Suprapubic skin (tissue), 4 donors: ENCODE measurements around the gene AQP5. TPM values are rescaled to one million over a fixed set of nuclear protein-coding genes. Genes with fewer than 3 reads are reported as not detected.

Experiments
- DNase-seq, 2 donors: peaks; one replicate each; pipeline ENCODE4 v3.0.0-alpha.2; 2019; ENCODE audit warnings: low spot score in 2 of 2
- H3K27ac ChIP-seq: fragments of 200-600 bp; sonication (generic); one replicate; pipeline ENCODE4 v1.5.1; 2019
- H3K27me3 ChIP-seq: fragments of 200-600 bp; sonication (generic); one replicate; pipeline ENCODE4 v1.5.1; 2019
- H3K36me3 ChIP-seq: fragments of 200-600 bp; sonication (generic); one replicate; pipeline ENCODE4 v1.5.1; 2019
- H3K4me1 ChIP-seq: fragments of 200-600 bp; sonication (generic); one replicate; pipeline ENCODE4 v1.5.1; 2019
- H3K4me3 ChIP-seq: fragments of 200-600 bp; sonication (generic); one replicate; pipeline ENCODE4 v1.5.1; 2019; ENCODE audit warnings: mild to moderate bottlenecking
- H3K9me3 ChIP-seq: fragments of 200-600 bp; sonication (generic); one replicate; pipeline ENCODE4 v1.5.1; 2019
- EP300 ChIP-seq: sonication (generic); formaldehyde crosslinking; IDR thresholded peaks from one replicate; pipeline ENCODE4 v1.6.1; 2017; ENCODE audit warnings: antibody characterized with exemption
- POLR2A ChIP-seq, 2 donors: fragments of 450-650 bp; IDR thresholded peaks; one replicate each; pipeline ENCODE4 v1.6.1; 2017; ENCODE audit warnings: antibody characterized with exemption in 2 of 2, mild to moderate bottlenecking in 2 of 2, moderate library complexity in 2 of 2
- POLR2AphosphoS5 ChIP-seq, 3 donors: sonication (generic); formaldehyde crosslinking; IDR thresholded peaks; one replicate each; pipeline ENCODE4 v1.6.1; 2017; ENCODE audit warnings: antibody characterized with exemption in 3 of 3
- WGBS: methylation state at CpG from one replicate; pipeline ENCODE4 v1.1.5; 2018; 5-methylcytosine and 5-hydroxymethylcytosine counted together
- total RNA-seq, 4 donors: library from RNA; depleted of rRNA; stranded (reverse); fragments of >200 nt; gene quantifications; one replicate each; pipeline ENCODE4 v1.1.0, GENCODE V29; 2016
- TF ChIP-seq, protein P1 (sequence below), 2 donors: fragments of 200-600 bp in 1 of 2; fragments of 450-650 bp in 1 of 2; sonication (generic) in 1 of 2; IDR thresholded peaks; one replicate each; pipeline ENCODE4 v1.5.1; 2016 to 2019; ENCODE audit warnings: antibody characterized with exemption in 2 of 2, mild to moderate bottlenecking in 1 of 2, moderate library complexity in 1 of 2

AQP5 gene
- total RNA-seq, 4 donors from 2014 or later: 128 to 258 (median 196) TPM

DNA sequence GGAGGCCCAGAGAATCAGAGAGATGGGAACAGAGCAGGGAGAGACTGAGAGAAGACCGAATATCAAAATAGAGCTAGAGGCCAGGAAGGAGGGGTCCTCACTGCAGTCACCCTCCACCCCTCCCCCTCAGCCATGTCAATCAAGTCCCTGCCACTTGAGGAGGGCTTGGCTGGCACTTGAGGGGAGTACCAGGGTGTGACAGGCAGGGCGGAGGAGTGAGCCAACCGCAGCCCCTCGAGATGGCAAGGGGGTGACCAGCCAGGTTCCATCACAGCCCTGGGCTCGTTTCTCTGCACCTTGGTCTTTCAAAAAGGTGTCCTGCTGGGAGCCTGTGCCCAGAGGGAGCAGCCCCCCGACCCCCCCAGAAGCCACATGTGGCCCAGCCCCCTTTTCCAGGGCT lies 4.2 kb downstream of the AQP5 start:
- no peak for DNase-seq
- TF ChIP-seq EP300 (no peak), POLR2A (IDR thresholded peaks at IDR 0.05) (no peak), POLR2AphosphoS5 (IDR thresholded peaks at IDR 0.05) (no peak)
- TF ChIP-seq, protein P1, sequence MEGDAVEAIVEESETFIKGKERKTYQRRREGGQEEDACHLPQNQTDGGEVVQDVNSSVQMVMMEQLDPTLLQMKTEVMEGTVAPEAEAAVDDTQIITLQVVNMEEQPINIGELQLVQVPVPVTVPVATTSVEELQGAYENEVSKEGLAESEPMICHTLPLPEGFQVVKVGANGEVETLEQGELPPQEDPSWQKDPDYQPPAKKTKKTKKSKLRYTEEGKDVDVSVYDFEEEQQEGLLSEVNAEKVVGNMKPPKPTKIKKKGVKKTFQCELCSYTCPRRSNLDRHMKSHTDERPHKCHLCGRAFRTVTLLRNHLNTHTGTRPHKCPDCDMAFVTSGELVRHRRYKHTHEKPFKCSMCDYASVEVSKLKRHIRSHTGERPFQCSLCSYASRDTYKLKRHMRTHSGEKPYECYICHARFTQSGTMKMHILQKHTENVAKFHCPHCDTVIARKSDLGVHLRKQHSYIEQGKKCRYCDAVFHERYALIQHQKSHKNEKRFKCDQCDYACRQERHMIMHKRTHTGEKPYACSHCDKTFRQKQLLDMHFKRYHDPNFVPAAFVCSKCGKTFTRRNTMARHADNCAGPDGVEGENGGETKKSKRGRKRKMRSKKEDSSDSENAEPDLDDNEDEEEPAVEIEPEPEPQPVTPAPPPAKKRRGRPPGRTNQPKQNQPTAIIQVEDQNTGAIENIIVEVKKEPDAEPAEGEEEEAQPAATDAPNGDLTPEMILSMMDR (IDR thresholded peaks at IDR 0.05): no peak
- 67% methylated on average over 2 of the region's 6 CpGs for WGBS
- Histone ChIP-seq H3K4me1 (peaks cover 27% of the 10 kb centered on the region), H3K4me3 (no peak overlapping the region), H3K36me3 (no peaks in the 10 kb centered on the region), H3K27me3 (peaks cover 37% of the 10 kb centered on the region), H3K27ac (no peak overlapping the region), H3K9me3 (no peaks in the 10 kb centered on the region)

DNA sequence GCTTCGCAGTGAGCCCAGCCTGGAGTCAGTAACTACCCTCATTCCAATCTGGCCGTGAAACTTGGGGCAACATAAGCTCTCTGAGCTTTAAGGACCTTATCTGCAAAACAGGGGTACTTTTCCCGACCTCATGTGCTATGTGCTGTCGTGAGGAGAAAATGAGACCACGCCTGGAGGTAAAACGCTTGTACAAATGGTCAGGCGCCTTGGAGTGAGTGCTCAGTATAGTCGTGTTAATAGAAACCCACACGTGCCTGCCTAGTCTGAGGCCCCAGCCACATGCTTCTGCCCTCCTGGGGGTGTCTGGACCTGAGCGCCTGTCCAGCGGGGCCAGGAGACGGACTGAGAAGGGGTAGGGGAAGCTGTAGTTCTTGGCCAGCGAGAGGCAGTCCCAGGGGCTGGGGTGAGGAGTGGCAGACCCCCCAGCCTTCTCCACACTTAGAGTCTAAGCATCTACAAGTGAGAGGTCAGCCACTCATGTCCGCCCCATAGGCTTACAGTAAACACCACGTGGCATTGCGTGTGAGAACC lies 4.9 kb downstream of the AQP5 start:
- 54% methylated on average over 10 of the region's 16 CpGs for WGBS
- H3K9me3 ChIP-seq: no peaks in the 10 kb centered on the region
- H3K36me3 ChIP-seq: no peaks in the 10 kb centered on the region
- no peak overlapping the region for H3K27ac ChIP-seq
- TF ChIP-seq POLR2A (IDR thresholded peaks at IDR 0.05): no peak
- TF ChIP-seq, protein P1 (IDR thresholded peaks at IDR 0.05): no peak
- TF ChIP-seq POLR2AphosphoS5 (IDR thresholded peaks at IDR 0.05): no peak
- TF ChIP-seq EP300: no peak
- no peak overlapping the region for H3K4me3 ChIP-seq
- peaks cover 30% of the 10 kb centered on the region for H3K27me3 ChIP-seq
- peaks cover 21% of the 10 kb centered on the region for H3K4me1 ChIP-seq
- DNase-seq: no peak

DNA sequence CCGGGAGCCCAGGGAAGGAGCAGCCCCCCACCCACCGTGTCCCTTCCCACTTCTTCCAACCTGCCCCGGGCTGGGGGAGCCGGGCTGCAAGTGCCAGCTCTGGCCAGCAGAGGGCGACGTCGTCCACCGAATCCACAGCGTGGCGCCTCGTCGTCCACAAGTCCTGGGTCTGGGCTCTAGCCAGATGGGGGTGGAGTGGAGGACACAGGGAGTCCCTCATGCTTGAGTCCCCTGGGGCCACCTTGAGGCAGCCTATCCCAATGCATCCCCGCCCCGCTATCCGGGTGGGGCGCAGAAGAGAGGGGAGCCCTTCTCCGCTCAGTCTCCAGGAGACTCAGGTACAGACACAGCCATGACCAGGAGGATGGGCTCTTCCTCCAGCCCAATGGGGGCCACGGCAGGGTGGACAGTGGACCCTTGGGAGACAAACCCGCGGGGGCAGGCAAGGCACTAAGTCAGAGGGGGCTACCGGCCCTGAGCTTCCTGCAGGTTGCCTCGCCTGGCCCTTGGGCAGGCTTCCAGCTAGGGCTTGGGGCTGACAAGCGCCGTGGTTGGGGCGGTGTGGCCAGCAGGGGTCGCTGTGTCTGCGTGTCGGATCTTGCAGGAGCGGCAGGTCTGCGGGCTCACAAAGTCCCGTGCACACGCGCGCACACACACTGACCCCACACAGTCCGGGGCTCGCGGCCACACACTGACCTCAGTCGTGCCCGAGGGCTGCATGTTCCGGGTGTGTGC lies 5.5 kb downstream of the AQP5 start:
- DNase-seq: peak; percentile 92 to 94
- Histone ChIP-seq H3K36me3 (no peaks in the 10 kb centered on the region), H3K9me3 (no peaks in the 10 kb centered on the region), H3K27me3 (peaks cover 23% of the 10 kb centered on the region), H3K4me1 (peaks cover 17% of the 10 kb centered on the region), H3K4me3 (peak overlapping the region; percentile 17), H3K27ac (no peak overlapping the region)
- 0% methylated on average over 2 of the region's 40 CpGs for WGBS
- TF ChIP-seq EP300 (no peak), POLR2AphosphoS5 (IDR thresholded peaks at IDR 0.05) (peak in 1 of 3 donors; percentile 30), POLR2A (IDR thresholded peaks at IDR 0.05) (peak in 1 of 2 donors; percentile 6)
- TF ChIP-seq, protein P1 (IDR thresholded peaks at IDR 0.05): peak; percentile 84 to 89

DNA sequence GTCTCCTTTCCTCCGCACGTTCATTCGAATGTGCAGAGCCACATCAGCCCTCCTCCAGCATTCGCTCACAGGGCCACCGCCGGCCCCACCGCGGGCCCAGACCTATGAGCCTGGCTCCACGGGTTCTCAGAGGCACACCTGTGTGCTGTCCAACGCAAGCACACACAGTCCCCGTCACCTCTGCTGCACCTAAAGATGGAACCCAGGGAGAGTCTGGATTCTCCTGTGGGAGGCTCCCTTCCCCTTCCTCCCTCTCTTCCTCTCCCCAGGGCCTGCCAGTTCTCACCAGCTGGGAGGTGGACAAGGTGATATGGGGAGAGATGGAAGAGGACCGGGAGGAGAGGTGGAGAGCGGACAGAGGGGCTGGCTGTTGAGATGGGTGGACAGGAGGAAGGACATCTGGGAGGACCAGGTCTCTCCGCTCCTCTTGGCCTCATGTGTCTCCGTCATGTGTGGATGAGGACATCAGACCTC lies 6.1 kb downstream of the AQP5 start:
- TF ChIP-seq, protein P1 (IDR thresholded peaks at IDR 0.05): no peak
- TF ChIP-seq EP300 (no peak), POLR2A (IDR thresholded peaks at IDR 0.05) (no peak), POLR2AphosphoS5 (IDR thresholded peaks at IDR 0.05) (no peak)
- H3K27ac ChIP-seq: no peak overlapping the region
- peaks cover 23% of the 10 kb centered on the region for H3K27me3 ChIP-seq
- no peaks in the 10 kb centered on the region for H3K9me3 ChIP-seq
- DNase-seq: no peak
- H3K4me3 ChIP-seq: peak overlapping the region; percentile 17
- WGBS: 41% methylated on average over 12 of the region's 15 CpGs
- no peaks in the 10 kb centered on the region for H3K36me3 ChIP-seq
- H3K4me1 ChIP-seq: peaks cover 13% of the 10 kb centered on the region

DNA sequence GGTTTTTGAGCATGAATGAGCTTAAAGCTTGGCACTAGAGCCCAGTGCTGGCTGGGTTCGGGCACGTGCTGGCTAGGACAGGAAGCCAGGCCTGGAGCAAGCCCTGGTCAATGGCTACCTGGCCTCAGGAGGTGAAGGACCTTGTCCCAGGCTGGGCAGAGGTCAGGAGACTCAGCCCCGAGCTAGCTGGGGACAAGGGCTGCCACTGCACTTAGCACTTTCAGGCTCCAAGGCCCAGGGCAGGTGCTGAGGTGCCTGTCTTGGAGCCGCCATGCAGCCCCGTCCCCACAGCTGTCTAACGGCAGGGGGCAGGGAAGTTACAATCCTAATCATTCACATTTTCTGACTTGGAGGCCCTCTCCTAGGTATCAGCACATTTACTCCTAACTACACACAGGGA lies 6.8 kb downstream of the AQP5 start:
- TF ChIP-seq POLR2A (IDR thresholded peaks at IDR 0.05) (no peak), EP300 (no peak)
- H3K4me3 ChIP-seq: no peak overlapping the region
- H3K27ac ChIP-seq: no peak overlapping the region
- WGBS: 90% methylated on average over 4 of the region's 6 CpGs
- no peaks in the 10 kb centered on the region for H3K9me3 ChIP-seq
- H3K27me3 ChIP-seq: peaks cover 23% of the 10 kb centered on the region
- H3K36me3 ChIP-seq: no peaks in the 10 kb centered on the region
- H3K4me1 ChIP-seq: peaks cover 10% of the 10 kb centered on the region
- DNase-seq: no peak
